RPMI8226 (cell line): ENCODE data around the gene FRMD7.
"Not testable (repeated sequence)": the region's sequence is repeated elsewhere in the genome, so short reads cannot be mapped to it uniquely, and the experiment has no call there.

Experiments
- DNase-seq: peaks from one replicate; pipeline ENCODE4 v3.0.0-alpha.2; 2015

FRMD7 gene, protein sequence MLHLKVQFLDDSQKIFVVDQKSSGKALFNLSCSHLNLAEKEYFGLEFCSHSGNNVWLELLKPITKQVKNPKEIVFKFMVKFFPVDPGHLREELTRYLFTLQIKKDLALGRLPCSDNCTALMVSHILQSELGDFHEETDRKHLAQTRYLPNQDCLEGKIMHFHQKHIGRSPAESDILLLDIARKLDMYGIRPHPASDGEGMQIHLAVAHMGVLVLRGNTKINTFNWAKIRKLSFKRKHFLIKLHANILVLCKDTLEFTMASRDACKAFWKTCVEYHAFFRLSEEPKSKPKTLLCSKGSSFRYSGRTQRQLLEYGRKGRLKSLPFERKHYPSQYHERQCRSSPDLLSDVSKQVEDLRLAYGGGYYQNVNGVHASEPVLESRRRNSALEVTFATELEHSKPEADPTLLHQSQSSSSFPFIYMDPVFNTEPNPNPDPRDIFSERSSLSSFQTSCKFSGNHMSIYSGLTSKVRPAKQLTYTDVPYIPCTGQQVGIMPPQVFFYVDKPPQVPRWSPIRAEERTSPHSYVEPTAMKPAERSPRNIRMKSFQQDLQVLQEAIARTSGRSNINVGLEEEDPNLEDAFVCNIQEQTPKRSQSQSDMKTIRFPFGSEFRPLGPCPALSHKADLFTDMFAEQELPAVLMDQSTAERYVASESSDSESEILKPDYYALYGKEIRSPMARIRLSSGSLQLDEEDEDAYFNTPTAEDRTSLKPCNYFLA

DNA sequence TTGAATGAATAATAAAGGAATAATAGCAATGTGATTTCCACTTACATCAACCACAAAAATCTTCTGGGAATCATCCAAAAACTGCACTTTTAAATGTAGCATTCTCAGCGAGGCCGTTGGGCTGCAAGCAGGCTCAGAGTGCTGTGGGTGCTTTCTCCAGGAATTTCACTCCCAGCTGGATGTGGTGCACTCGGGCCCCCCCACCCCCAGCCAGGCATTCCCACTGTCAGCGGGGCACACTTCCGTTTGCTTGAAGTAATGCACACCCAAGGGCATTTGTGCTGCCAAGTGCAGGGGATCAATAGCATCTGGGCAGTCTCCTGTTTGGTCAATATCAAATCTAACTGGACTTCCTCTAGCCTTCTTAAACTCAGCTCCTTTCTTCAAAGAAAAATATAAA, at the start of gene FRMD7:
Gene FRMD7, minus strand, starts transcription at position 278 of the 400 bp plus-strand sequence. Its CDS starts 176 bp downstream, at position 102.
- DNase-seq: no peak

DNA sequence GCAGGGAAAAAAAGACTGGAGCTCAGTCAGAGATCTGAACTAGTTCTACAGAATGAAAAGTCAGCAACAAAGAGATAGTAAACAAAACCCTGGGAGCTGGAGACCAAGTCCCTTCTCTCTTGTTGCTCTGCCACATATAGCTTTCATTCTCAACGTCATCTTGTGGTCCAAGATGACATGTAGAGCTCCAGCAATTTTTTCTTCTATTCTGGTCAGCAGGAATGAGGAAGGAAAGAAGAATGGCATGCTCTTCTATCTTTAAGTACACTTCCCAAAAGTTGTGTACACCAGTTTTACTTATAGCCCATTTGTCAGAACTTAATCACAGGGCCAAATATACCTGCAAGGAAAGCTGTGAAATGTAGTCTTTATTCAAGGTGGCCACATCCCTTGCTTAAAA, 45.8 kb upstream of the FRMD7 start:
- DNase-seq: no peak

DNA sequence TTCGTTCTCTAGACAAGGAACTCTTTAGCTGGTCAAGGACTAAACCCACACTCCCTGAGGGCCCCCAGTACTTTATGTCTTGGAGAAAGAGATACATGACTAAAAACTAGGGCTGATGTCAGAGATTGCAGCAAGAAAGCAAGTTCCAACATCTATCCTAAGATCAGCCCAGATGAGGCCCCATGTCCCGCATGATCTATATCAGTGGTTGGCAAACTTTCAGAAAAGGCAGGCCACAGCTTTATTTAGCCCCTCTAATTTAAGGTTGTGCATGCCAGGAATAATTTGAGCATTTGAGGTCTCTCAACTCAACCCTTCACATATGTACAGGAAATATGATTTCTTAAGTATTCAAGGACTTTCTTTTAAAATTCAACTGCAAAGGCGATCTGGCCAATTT, 44.1 kb upstream of the FRMD7 start:
- no peak for DNase-seq

DNA sequence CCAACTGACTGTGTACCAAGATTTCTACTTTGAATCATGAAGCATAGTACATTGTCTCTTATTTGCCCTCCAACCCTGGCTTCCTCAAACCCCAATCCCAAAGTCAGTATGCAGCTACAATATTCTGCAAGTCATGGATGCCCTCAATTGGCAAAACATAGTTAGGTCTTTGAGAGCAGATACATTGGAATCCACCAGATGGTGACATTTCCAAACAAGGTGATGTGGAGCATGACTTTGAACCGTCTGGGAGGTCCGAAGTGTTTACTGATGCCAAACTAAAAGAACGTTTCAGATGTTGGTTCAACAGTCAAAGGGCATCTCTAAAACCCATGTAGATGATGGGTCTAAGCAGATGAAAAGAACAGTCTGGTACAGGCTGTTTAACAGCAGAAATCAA, 43.7 kb upstream of the FRMD7 start:
- DNase-seq: no peak

DNA sequence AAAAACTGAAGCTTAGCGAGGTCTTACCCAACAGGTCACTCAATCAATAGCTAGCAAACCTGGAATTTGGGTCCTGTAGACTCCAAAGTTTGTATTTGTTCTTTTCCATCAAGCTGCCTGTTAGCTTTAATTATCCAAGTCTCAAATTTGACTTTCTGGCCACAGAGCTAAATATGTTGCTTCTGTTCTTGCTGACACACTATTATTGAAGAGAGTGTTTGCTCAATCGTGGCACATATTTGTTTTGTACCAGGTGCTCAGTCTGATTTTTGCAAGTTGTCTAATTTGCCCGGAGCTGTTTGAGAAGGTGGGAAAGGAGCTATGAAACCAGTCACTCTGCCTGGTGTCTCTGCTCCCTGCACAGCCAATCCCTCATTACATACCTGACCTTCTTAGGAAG, 41.7 kb upstream of the FRMD7 start:
- DNase-seq: peak; percentile 71

DNA sequence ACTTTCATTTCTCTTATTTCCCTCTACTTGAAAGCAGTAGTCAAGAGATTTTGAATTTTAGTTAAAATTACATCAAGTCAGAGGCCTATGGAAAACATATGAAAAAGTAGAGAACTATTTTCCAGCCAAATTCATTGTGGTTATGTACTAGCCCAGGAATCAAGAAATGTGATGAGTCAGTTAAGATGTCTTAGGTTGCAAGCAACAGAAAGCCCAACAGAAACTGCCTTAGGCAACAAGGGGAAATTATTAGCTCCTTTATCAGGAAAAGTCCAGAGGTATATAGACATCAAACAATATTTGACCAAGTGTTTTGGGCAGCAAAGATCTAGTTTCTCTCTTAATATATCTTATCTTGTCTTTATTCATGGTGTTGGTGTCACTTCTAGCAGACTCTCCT, 37.8 kb upstream of the FRMD7 start:
- DNase-seq: no peak

DNA sequence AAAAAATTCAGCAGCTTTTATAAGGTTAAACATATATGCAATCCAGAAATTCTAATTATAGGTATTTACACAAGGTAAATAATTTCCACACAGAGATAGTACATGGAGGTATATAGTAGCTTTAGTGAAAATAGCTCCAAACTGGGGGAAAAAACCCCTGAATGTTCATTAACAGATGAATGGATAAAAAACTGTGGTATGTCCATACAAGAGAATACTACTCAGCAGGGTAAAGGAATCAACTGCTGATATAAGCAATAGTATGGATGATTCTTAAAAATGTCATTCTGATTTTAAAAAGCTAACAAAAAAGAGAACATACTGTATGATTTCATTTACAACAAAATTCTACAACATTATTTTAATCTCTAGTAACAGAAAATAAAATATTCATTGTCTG, 37.2 kb upstream of the FRMD7 start:
- no peak for DNase-seq

DNA sequence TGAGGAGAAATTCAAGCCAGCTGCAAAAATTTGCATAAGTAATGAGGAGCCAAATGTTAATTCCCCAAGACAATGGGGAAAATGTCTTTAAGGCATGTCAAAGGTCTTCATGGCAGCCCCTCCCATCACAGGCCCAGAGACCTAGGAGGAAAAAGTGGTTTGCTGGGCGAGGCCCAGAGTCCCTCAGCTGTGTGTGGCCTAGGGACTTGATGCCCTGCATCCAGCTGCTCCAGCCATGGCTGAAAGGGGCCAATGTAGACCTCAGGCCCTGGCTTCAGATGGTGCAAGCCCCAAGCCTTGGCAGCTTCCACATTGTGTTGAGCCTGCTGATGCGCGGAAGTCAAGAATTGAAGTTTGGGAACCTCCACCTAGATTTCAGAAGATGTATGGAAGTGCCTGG, 35.3 kb upstream of the FRMD7 start:
- not testable (repeated sequence) for DNase-seq

DNA sequence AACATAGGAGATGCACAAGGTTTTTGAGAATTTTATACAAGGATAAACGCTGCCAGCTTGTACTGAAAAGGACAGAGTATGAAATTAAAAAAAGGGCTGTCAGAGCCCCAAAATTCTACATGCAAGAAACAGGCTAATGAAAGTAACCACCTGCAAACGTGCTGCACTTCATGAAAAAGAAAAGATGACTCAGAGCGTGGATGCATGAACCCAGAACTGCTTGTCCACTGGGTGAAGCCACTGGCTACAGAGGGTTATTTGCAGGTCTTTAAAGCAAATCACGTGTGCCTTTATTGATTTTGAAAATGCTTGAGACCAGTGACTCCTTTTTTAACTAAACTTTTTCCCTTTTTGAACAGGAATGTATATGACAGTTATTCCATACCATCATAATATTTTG, 25.3 kb upstream of the FRMD7 start:
- no peak for DNase-seq

DNA sequence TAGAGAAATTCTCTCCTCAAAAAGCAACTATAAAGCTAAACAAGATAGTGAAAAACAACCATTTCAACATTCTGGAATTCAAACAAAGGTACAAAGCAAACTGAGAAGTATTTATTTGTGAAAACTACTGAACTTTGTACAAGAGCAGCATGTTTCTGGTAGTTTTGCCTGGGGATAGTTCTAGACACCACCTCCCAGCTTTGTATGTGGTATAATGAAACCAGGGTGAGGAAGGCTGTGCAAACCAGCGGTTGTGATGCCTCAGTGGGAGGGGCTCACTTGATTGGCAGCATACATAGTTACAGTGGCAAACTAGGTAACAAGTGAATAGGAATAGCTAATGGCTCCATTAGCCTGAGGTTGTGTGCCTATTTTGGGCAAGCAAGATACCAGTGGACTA, 18.6 kb upstream of the FRMD7 start:
- DNase-seq: no peak

DNA sequence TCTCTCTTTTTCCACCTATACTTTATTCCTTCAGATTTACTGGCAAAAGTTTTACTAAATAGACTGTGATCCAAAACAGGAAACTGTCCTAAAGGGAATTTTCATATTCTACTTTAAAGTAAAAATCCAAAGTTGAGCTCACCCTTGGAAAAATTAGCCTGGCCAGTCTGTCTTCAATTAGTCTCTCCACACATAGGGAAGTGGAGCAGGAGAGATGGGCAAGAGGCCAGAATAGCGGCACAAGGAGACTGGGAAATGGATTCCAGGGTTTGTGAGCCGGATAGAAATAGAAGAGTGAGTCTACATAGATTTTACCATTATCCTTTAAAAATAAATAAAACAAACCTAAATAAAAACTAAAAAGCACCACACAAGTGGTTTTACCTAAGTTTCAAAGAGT, 16.2 kb upstream of the FRMD7 start:
- no peak for DNase-seq

DNA sequence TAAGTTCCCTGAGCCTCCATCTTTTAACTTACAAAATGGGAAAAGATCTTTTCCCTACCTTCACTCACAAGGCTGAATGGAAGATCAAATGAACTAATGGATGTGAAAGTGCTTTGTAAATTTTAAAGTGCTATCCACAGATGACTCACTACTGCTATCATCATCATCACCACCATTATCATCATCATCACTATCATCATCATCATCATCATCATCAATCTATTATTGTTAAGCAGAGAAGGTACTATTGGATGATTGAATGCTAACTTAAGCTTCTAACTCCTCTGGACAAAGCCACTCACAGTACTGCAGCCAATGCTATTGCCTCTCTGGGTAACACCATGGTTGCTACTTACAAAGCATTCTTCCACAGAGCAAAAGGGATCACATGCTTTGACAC, 1.9 kb downstream of the FRMD7 start:
- DNase-seq: no peak

DNA sequence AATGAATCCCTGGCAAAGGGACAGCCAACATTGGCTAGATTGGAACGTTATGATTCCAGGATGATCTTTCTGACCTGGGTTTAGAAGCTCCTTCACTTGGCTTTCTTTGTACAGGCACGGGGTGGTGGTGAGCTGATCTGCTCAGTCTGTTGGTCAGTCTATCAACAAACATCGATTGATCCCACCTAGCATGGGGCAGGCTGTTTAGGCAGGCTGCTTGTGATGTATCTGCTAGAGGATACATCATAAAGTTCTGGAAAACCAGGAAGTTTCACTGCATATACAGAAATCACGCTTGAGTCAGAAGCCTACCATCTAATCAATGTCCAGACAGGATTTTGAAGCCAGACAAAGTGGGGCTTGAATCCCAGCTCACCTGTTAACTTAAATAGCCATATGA, 6.9 kb downstream of the FRMD7 start:
- DNase-seq: no peak

DNA sequence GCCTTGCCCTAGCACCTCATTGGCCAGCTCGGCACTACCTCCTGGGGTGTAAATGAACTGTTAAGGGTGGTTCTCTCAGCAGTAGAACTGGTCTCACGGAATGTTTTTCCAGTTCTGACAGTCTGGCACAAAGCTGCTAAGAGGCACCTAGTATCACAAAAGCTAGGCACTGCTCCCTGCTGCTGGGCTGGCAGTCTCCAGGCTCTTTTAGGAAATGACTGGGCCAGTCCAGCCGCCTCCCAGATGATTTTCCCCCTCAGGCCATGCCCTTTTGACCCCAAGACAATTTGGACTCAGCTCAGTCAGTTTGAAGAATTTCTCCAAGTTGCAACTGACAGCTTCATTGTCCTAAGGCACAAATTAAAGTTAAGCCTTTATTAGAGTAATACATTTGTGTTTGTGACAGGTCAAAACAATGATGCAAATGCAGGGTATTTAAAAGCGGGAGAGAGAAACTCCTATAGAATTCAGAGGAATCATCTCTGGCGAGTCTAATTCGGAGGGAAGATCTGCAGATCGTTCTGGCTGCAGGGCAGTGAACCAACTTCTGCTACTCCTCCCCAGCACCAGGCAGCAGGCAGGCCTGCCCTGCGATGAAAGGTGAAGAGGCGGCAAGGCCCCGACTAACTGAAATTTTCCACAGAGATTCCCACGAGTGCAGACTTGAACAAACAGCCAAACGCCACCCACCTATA, 7.9 kb downstream of the FRMD7 start:
- DNase-seq: no peak

DNA sequence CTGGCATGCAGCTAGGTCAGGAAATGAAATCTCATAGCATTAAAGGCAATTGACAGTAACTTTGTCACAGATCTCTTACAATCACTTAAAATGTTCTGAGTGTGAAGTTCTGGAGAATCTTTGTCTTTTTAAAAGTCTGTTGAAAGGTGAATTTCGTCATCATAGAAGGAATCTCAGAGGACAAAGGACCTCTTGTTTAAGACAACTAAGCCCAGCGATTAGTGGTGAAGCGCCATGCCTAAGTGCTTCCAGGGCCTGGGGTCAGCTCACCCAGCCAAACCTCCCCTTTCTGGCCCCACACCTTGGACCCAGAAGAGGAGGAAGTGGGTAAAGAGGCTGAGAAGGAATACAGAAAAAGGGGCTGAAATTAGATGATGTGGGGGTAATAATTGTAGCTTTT, 8.5 kb downstream of the FRMD7 start:
- DNase-seq: no peak

DNA sequence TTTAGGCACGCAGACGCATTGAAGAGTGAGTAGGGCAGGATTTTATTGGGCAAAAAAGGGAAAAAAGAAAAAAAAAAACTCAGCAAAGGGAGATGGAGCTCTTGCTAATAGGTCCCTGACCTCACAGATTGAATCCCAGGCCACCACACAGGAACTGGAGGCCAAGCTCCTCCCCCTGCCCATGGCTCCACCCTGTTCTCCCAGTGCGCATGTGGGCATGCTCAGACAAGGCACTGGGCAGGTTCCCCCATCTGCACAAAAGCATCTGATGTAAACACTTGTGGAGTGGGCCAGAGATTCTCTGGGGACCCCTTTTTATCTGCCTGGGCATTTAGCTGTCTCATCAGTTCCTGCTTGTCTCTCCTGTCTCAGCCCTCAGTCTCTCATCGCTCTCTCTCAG, 9.5 kb downstream of the FRMD7 start:
- no peak for DNase-seq

DNA sequence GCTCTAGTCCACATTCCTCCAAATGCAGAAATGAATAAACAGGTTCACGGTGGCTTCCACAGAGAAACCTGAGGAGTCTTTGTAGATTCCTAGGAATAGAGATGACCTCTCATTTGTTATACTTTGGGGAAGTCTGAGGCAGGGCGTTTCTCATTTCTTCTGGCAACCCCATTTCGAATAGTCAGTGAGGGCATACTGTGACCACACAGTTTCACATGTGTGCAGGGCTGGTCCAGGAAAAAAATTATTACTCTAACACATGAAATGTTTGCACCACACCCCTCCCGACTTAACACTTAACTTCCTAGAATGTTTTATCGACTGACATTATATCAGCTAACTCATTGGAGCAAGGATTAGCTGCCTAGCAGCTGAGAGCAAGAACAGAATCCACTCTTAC, 12.0 kb downstream of the FRMD7 start:
- DNase-seq: no peak

DNA sequence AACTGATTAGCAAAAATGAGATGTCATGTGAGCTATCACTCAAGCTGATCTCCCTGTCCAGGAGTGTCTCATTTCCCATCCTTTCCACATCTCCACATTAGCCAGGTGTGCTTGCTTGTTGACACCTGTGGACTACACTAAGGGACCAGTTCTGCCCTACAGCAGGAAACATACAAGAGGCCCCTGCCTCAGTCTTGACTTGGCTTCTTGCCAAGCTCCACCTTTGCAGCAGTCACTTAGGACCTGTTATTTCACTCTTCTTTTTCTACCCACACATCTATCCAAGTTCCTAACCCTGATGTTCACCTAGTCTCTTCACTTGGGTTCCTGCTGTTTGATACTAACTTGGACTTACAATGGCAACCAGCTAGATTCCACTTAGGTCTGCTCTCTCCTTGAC, 13.2 kb downstream of the FRMD7 start:
- peak; percentile 51 for DNase-seq

DNA sequence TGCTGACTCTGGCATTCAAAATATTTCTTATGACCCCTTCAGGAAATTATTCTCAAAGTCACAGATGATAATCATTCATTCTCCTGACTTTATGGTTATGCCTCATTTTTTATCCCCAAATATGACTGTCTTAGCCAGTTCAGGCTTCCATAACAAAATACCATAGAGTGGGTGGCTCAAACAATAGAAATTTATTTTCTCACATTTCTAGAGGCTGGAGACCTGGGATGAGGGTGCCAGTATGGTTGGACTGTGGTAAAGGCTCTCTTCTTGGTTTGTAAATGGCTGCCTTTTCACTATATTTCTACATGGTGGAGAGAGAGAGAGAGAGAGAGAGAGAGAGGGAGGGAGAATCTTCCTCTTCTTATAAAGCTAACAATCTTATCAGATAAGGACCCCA, 20.5 kb downstream of the FRMD7 start:
- no peak for DNase-seq

DNA sequence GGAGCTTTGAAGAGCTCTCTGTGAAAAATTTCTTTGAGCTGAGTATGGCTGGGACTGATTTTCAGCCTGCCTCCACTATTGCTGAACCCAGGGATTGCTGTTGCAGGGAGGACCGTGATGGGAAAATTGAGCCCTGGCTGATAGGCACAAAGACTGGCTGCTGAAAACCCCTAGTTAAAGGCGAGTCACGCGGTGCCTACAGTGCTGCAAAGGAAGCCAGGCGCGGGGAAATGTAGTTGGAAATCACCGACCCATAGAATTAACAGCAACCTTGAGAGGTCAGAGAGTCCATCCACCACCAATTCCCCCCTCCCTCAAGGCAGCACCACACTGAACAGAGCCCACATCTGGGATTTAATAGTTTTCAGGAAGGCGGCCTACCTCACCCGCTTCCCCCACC, 26.0 kb downstream of the FRMD7 start:
- DNase-seq: no peak

DNA sequence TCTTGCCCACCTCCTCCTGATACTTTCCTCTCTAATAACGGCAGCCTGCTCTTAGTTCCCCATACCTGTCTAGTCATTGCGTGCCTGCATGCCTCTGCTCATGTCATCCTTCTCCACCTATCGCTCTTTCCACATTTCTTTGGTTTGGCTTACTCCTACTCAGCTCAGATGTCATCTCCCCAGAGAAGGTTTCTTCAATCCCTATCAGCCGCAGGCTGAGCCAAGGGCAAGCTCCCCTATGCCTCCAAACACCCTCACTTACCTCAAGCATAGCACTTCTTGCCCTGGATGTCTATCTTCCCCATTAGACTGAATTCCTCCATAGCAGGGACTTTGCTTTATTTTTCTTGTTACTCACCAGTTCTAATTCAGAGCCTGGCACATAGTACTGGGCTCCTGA, 26.6 kb downstream of the FRMD7 start:
- no peak for DNase-seq

DNA sequence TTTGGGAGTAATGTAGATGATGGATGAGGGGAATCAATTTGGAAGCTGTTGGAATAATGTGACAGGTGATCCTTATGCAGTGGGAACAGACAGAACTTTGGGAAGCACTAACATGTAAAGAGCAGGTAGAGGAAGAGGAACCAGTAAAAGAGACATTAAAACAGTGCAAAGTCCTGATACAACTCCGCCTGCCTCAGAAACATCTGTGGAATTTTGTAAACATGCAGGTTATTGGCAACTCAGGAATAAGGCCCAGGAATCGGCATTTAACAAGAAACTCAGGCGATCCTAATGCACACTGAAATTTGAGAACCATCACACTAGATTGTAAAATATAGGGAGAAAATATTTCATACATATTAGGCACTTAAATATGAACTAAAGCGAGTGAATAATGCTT, 29.1 kb downstream of the FRMD7 start:
- not testable (repeated sequence) for DNase-seq

DNA sequence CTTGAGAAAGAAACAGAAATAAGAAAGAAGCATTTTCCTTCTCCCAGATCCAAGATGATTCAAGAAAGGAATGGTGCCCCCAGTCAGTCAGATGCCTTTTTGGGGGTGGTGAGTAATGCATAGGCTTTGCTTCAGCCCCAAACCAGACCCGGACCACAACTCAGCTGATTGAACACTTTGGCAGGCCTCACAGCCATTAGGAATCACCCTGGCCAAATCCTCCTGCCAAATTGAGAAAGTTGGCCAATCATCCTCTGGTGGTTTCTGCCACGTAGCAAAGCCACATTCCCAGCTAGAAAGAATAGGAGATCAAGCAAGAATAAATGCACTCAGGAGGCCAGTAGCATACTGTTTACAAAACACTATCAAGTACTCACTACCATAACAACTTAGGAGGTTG, 33.7 kb downstream of the FRMD7 start:
- DNase-seq: no peak

DNA sequence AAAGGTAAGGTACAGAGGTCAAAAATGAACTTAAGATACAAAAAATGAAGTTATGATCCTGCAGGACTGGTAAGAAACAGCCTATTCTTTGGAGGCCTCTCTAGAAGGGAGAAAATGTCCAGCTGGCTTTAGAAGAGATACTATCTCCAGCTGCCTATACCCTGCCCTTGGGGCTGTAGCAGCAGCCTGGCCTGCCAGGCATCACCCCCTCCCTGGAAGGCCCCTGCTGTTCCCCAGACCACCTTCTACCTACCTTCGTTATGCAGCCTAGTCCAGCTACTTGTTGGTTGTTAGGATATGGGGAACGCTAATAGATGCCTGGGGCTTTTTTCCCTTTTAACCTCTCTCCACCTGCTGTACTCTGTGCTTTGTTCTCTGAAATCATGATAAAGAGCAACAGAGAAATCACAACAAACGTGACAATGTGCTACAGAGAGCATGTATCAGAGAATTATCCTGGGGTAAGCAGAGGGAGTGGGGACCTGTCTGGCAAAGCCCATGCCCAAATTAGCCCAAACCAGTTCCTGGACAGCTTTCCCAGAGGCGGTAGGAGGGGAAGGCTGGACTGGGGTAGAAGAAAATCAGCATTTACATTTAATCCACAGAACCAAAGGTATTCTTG, 34.5 kb downstream of the FRMD7 start:
- DNase-seq: no peak
